ENCODE measurements around the gene TMEM150C.

Gene TMEM150C

GRCh38 chr4:82601242-82602015, 39.6 kb upstream of the TMEM150C start:
- no peaks in the 10 kb centered on the region for H3K36me3 ChIP-seq (ENCODE audit: low read depth)
- H3K4me3 ChIP-seq (ENCODE audit: severe bottlenecking): no peak overlapping the region
- no peaks in the 10 kb centered on the region for H3K4me1 ChIP-seq (ENCODE audit: insufficient read depth, poor library complexity, severe bottlenecking)
- no peaks in the 10 kb centered on the region for H3K9me3 ChIP-seq (ENCODE audit: severe bottlenecking)
- no peak overlapping the region for H3K27ac ChIP-seq (ENCODE audit: poor library complexity, severe bottlenecking)
- TF ChIP-seq, protein P1, sequence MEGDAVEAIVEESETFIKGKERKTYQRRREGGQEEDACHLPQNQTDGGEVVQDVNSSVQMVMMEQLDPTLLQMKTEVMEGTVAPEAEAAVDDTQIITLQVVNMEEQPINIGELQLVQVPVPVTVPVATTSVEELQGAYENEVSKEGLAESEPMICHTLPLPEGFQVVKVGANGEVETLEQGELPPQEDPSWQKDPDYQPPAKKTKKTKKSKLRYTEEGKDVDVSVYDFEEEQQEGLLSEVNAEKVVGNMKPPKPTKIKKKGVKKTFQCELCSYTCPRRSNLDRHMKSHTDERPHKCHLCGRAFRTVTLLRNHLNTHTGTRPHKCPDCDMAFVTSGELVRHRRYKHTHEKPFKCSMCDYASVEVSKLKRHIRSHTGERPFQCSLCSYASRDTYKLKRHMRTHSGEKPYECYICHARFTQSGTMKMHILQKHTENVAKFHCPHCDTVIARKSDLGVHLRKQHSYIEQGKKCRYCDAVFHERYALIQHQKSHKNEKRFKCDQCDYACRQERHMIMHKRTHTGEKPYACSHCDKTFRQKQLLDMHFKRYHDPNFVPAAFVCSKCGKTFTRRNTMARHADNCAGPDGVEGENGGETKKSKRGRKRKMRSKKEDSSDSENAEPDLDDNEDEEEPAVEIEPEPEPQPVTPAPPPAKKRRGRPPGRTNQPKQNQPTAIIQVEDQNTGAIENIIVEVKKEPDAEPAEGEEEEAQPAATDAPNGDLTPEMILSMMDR (IDR thresholded peaks at IDR 0.05; ENCODE audit: poor library complexity, severe bottlenecking): no peak
- peaks cover 5% of the 10 kb centered on the region for H3K27me3 ChIP-seq (ENCODE audit: insufficient read depth, poor library complexity, severe bottlenecking)
- ATAC-seq (ENCODE audit: low read depth): no peak
- DNase-seq (ENCODE audit: low spot score): no peak

DNA sequence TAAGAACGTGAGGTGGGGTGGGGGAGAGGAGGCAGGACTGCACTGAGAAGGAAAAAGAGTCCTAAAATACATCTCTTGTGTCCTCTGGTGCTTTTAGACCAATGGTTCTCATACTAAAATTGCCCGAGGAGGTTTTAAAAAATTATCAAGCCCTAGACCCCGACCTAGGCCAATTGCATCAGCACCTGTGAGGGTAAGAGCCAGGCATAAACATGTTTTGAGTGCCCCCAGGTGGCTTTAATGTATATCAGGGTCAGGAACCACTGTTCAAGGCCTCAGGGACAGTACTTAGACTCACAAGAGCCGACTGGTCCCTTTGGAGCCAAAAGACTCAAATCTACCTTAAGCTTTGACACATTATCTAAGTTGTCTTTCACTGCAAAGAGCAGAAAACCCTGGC, 37.5 kb upstream of the TMEM150C start:
- TF ChIP-seq, protein P1 (IDR thresholded peaks at IDR 0.05; ENCODE audit: poor library complexity, severe bottlenecking): no peak
- DNase-seq (ENCODE audit: low spot score) (no peak), ATAC-seq (ENCODE audit: low read depth) (no peak)
- H3K4me3 ChIP-seq (ENCODE audit: severe bottlenecking): no peak overlapping the region
- no peaks in the 10 kb centered on the region for H3K9me3 ChIP-seq (ENCODE audit: severe bottlenecking)
- H3K27me3 ChIP-seq (ENCODE audit: insufficient read depth, poor library complexity, severe bottlenecking): peaks cover 5% of the 10 kb centered on the region
- no peaks in the 10 kb centered on the region for H3K4me1 ChIP-seq (ENCODE audit: insufficient read depth, poor library complexity, severe bottlenecking)
- no peak overlapping the region for H3K27ac ChIP-seq (ENCODE audit: poor library complexity, severe bottlenecking)
- no peaks in the 10 kb centered on the region for H3K36me3 ChIP-seq (ENCODE audit: low read depth)

- H3K36me3 ChIP-seq (ENCODE audit: low read depth): no peaks in the 10 kb centered on the region
- TF ChIP-seq, protein P1 (IDR thresholded peaks at IDR 0.05; ENCODE audit: poor library complexity, severe bottlenecking): no peak
- H3K9me3 ChIP-seq (ENCODE audit: severe bottlenecking): no peaks in the 10 kb centered on the region
- no peaks in the 10 kb centered on the region for H3K27me3 ChIP-seq (ENCODE audit: insufficient read depth, poor library complexity, severe bottlenecking)
- H3K4me1 ChIP-seq (ENCODE audit: insufficient read depth, poor library complexity, severe bottlenecking): no peaks in the 10 kb centered on the region
- no peak overlapping the region for H3K4me3 ChIP-seq (ENCODE audit: severe bottlenecking)
- ATAC-seq (ENCODE audit: low read depth) (no peak), DNase-seq (ENCODE audit: low spot score) (no peak)
- no peak overlapping the region for H3K27ac ChIP-seq (ENCODE audit: poor library complexity, severe bottlenecking)
Measured at GRCh38 chr4:82594456-82594855, 32.7 kb upstream of the TMEM150C start.

GRCh38 chr4:82593411-82593810, 31.6 kb upstream of the TMEM150C start:
- Histone ChIP-seq H3K36me3 (ENCODE audit: low read depth) (no peaks in the 10 kb centered on the region), H3K27ac (ENCODE audit: poor library complexity, severe bottlenecking) (no peak overlapping the region), H3K27me3 (ENCODE audit: insufficient read depth, poor library complexity, severe bottlenecking) (no peaks in the 10 kb centered on the region), H3K4me1 (ENCODE audit: insufficient read depth, poor library complexity, severe bottlenecking) (no peaks in the 10 kb centered on the region), H3K4me3 (ENCODE audit: severe bottlenecking) (no peak overlapping the region), H3K9me3 (ENCODE audit: severe bottlenecking) (no peaks in the 10 kb centered on the region)
- TF ChIP-seq, protein P1 (IDR thresholded peaks at IDR 0.05; ENCODE audit: poor library complexity, severe bottlenecking): no peak
- no peak for DNase-seq (ENCODE audit: low spot score)
- ATAC-seq (ENCODE audit: low read depth): no peak

GRCh38 chr4:82592639-82593038, 30.9 kb upstream of the TMEM150C start:
- Histone ChIP-seq H3K27me3 (ENCODE audit: insufficient read depth, poor library complexity, severe bottlenecking) (no peaks in the 10 kb centered on the region), H3K27ac (ENCODE audit: poor library complexity, severe bottlenecking) (no peak overlapping the region), H3K36me3 (ENCODE audit: low read depth) (no peaks in the 10 kb centered on the region), H3K4me3 (ENCODE audit: severe bottlenecking) (no peak overlapping the region), H3K4me1 (ENCODE audit: insufficient read depth, poor library complexity, severe bottlenecking) (no peaks in the 10 kb centered on the region), H3K9me3 (ENCODE audit: severe bottlenecking) (no peaks in the 10 kb centered on the region)
- DNase-seq (ENCODE audit: low spot score): no peak
- no peak for ATAC-seq (ENCODE audit: low read depth)
- TF ChIP-seq, protein P1 (IDR thresholded peaks at IDR 0.05; ENCODE audit: poor library complexity, severe bottlenecking): no peak
